GM11168 (cell line): Measurements from ENCODE around the gene INA.

Experiments
- in situ Hi-C: fragments of 300-500 bp; cut with MboI; formaldehyde crosslinking; loops from one replicate; pipeline ENCODE4 v1.12.0; 2022; ENCODE audit warnings: low sequenced_read_pairs; ENCODE audit not compliant: unreplicated experiment

Gene INA

GRCh38 chr10:103262229-103262628 is 14.7 kb upstream of the INA start:
- in situ Hi-C loops: no loop called here

- in situ Hi-C loops: no loop called here
Observed at GRCh38 chr10:103265717-103266329, 11.1 kb upstream of the INA start.

- in situ Hi-C loops: no loop called here
Observed at GRCh38 chr10:103273041-103273441, 3.9 kb upstream of the INA start.

GRCh38 chr10:103276251-103276895 is 565 bp upstream of the INA start:
- in situ Hi-C loops: no loop called here

GRCh38 chr10:103277713-103278536 is 987 bp downstream of the INA start:
- in situ Hi-C loops: no loop called here

GRCh38 chr10:103278537-103278823 is 1.5 kb downstream of the INA start:
- in situ Hi-C loops: no loop called here

- in situ Hi-C loops: no loop called here
Observed at GRCh38 chr10:103278862-103279298, 1.9 kb downstream of the INA start.

GRCh38 chr10:103280031-103280430 is 3.1 kb downstream of the INA start:
- in situ Hi-C loops: no loop called here

GRCh38 chr10:103280506-103280905 is 3.6 kb downstream of the INA start:
- in situ Hi-C loops: no loop called here

GRCh38 chr10:103281753-103282152 is 4.8 kb downstream of the INA start:
- in situ Hi-C loops: no loop called here

GRCh38 chr10:103282961-103283360 is 6.0 kb downstream of the INA start:
- in situ Hi-C loops: no loop called here

- in situ Hi-C loops: no loop called here
Observed at GRCh38 chr10:103284170-103284569, 7.2 kb downstream of the INA start.

- in situ Hi-C loops: no loop called here
Observed at GRCh38 chr10:103287992-103288391, 11.1 kb downstream of the INA start.

- in situ Hi-C loops: no loop called here
Observed at GRCh38 chr10:103291588-103291987, 14.7 kb downstream of the INA start.

GRCh38 chr10:103295374-103296015 is 18.6 kb downstream of the INA start:
- in situ Hi-C loops: no loop called here

- in situ Hi-C loops: no loop called here
Observed at GRCh38 chr10:103307594-103307993, 30.7 kb downstream of the INA start.

GRCh38 chr10:103310197-103310596 is 33.3 kb downstream of the INA start:
- in situ Hi-C loops: no loop called here

- in situ Hi-C loops: no loop called here
Observed at GRCh38 chr10:103316087-103316486, 39.1 kb downstream of the INA start.

GRCh38 chr10:103327906-103328305 is 51.0 kb downstream of the INA start:
- in situ Hi-C loops: no loop called here

- in situ Hi-C loops: no loop called here
Observed at GRCh38 chr10:103333934-103334520, 57.1 kb downstream of the INA start.

GRCh38 chr10:103334567-103334966 is 57.6 kb downstream of the INA start:
- in situ Hi-C loops: no loop called here
